Measurements from ENCODE around the gene USHBP1. TPM values are rescaled to one million over a fixed set of nuclear protein-coding genes. Genes with fewer than 3 reads are reported as not detected.

Gene USHBP1
- total and polyA plus RNA-seq, 4 donors: 6.2 to 12.3 (median 11.6) TPM

DNA sequence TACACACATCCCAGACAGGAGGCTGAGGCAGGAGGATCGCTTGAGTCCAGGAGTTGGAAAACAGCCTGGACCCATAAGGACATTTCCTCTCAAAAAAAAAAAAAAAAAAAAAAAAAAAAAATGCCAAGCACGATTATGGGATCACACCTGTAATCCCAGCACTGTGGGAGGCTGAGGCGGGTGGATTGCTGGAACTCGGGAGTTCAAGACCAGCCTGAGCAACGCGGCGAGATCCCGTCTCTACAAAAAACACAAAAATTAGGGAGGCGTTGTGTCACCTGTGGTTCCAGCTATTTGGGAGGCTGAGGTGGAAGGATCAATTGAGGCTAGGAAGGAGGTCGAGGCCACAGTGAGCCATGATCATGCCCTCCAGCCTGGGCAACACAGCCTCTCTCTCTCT is 39.5 kb downstream of the USHBP1 start:
- H3K4me1 ChIP-seq (ENCODE audit: control insufficient read depth in 5 of 5, insufficient read depth in 5 of 5, low read length in 5 of 5): peaks cover 0 to 5% (median 0%) of the 10 kb centered on the region in 5 donors
- ATAC-seq (ENCODE audit: insufficient read depth, low FRiP score) (no peak), DNase-seq (no peak)
- peaks cover 0 to 3% (median under 1%) of the 10 kb centered on the region in 4 donors for H3K36me3 ChIP-seq (ENCODE audit: control insufficient read depth in 4 of 4, insufficient read depth in 4 of 4, low read length in 4 of 4)
- no peak overlapping the region for H3K27ac ChIP-seq (ENCODE audit: low read depth in 1 of 2, low read length in 1 of 2)
- H3K9me3 ChIP-seq (ENCODE audit: control insufficient read depth in 4 of 4, insufficient read depth in 3 of 4, low read length in 3 of 4): no peaks in the 10 kb centered on the region
- WGBS, 2 donors: 86 to 92% methylated on average over 10 of the region's 10 CpGs
- no peak overlapping the region for H3K4me3 ChIP-seq
- no peak overlapping the region for H3K9ac ChIP-seq (ENCODE audit: insufficient read depth in 1 of 2, low read length in 2 of 2)
- TF ChIP-seq, protein P1, sequence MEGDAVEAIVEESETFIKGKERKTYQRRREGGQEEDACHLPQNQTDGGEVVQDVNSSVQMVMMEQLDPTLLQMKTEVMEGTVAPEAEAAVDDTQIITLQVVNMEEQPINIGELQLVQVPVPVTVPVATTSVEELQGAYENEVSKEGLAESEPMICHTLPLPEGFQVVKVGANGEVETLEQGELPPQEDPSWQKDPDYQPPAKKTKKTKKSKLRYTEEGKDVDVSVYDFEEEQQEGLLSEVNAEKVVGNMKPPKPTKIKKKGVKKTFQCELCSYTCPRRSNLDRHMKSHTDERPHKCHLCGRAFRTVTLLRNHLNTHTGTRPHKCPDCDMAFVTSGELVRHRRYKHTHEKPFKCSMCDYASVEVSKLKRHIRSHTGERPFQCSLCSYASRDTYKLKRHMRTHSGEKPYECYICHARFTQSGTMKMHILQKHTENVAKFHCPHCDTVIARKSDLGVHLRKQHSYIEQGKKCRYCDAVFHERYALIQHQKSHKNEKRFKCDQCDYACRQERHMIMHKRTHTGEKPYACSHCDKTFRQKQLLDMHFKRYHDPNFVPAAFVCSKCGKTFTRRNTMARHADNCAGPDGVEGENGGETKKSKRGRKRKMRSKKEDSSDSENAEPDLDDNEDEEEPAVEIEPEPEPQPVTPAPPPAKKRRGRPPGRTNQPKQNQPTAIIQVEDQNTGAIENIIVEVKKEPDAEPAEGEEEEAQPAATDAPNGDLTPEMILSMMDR (IDR thresholded peaks at IDR 0.05; ENCODE audit: control extremely low read depth, extremely low read depth): no peak
- H3K27me3 ChIP-seq (ENCODE audit: control insufficient read depth in 3 of 3, insufficient read depth in 3 of 3, low read length in 2 of 3): no peaks in the 10 kb centered on the region

DNA sequence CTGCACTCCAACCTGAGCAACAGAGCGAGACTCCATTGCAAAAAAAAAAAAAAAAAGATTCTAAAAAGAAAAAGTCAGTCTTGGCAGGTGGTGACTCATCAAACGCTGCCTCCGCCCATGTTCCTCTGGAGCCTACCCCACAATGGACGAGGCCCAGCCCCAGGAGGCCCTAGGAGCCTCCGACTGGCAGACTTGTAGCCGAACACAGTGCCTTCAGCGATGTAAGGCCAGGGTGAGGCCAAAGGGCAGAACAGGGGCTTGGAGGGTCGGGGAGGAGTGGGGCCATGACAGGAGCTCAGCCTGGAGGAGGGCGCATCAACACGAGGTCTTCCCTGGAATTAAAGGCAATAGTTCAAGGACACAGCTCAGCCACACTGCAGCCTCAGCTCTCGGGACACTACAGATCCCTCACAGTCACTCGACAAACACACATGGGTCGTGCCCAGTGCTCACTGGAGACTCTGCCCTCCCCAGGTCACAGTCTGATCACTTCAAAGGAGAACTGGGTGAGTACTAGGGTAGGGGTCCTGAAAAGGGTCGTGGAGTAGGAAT is 44.3 kb downstream of the USHBP1 start:
- TF ChIP-seq, protein P1 (IDR thresholded peaks at IDR 0.05; ENCODE audit: control extremely low read depth, extremely low read depth): no peak
- no peak for ATAC-seq (ENCODE audit: insufficient read depth, low FRiP score)
- H3K27ac ChIP-seq (ENCODE audit: low read depth in 1 of 2, low read length in 1 of 2): no peak overlapping the region

GRCh38 chr19:17219286-17219685 is 45.3 kb downstream of the USHBP1 start:
- no peak overlapping the region for H3K4me3 ChIP-seq
- no peak overlapping the region for H3K9ac ChIP-seq (ENCODE audit: insufficient read depth in 1 of 2, low read length in 2 of 2)
- 96 to 99% methylated on average over 8 of the region's 8 CpGs for WGBS, 2 donors
- no peaks in the 10 kb centered on the region for H3K9me3 ChIP-seq (ENCODE audit: control insufficient read depth in 4 of 4, insufficient read depth in 3 of 4, low read length in 3 of 4)
- TF ChIP-seq, protein P1 (IDR thresholded peaks at IDR 0.05; ENCODE audit: control extremely low read depth, extremely low read depth): no peak
- ATAC-seq (ENCODE audit: insufficient read depth, low FRiP score): no peak
- peaks cover 0 to 13% (median 8%) of the 10 kb centered on the region in 5 donors for H3K4me1 ChIP-seq (ENCODE audit: control insufficient read depth in 5 of 5, insufficient read depth in 5 of 5, low read length in 5 of 5)
- H3K27me3 ChIP-seq (ENCODE audit: control insufficient read depth in 3 of 3, insufficient read depth in 3 of 3, low read length in 2 of 3): no peaks in the 10 kb centered on the region
- no peak for DNase-seq
- H3K27ac ChIP-seq (ENCODE audit: low read depth in 1 of 2, low read length in 1 of 2): no peak overlapping the region
- H3K36me3 ChIP-seq (ENCODE audit: control insufficient read depth in 4 of 4, insufficient read depth in 4 of 4, low read length in 4 of 4): peaks cover 4 to 18% (median 14%) of the 10 kb centered on the region in 4 donors

More for the DNA sequence above, 44.3 kb downstream of the USHBP1 start:
- 60 to 62% methylated on average over 14 of the region's 14 CpGs for WGBS, 2 donors
- Histone ChIP-seq H3K27me3 (ENCODE audit: control insufficient read depth in 3 of 3, insufficient read depth in 3 of 3, low read length in 2 of 3) (no peaks in the 10 kb centered on the region), H3K4me3 (no peak overlapping the region), H3K36me3 (ENCODE audit: control insufficient read depth in 4 of 4, insufficient read depth in 4 of 4, low read length in 4 of 4) (peaks cover 4 to 18% (median 14%) of the 10 kb centered on the region in 4 donors), H3K9ac (ENCODE audit: insufficient read depth in 1 of 2, low read length in 2 of 2) (no peak overlapping the region), H3K9me3 (ENCODE audit: control insufficient read depth in 4 of 4, insufficient read depth in 3 of 4, low read length in 3 of 4) (no peaks in the 10 kb centered on the region), H3K4me1 (ENCODE audit: control insufficient read depth in 5 of 5, insufficient read depth in 5 of 5, low read length in 5 of 5) (peaks cover 0 to 7% (median 5%) of the 10 kb centered on the region in 5 donors)
- no peak for DNase-seq

Data from lung (tissue), 12 donors.